Measurements from ENCODE around the gene PIGR. TPM values are rescaled to one million over a fixed set of nuclear protein-coding genes. Genes with fewer than 3 reads are reported as not detected.

The PIGR gene
- total RNA-seq, 1 donor from 2014 or later, result not detected

GRCh38 chr1:206900149-206900548 lies 46.1 kb downstream of the PIGR start:
- no peak overlapping the region for H3K4me3 Mint-ChIP-seq (ENCODE audit: unreplicated experiment)
- no peak overlapping the region for H3K27ac Mint-ChIP-seq (ENCODE audit: unreplicated experiment)
- peaks cover 5% of the 10 kb centered on the region for H3K4me1 Mint-ChIP-seq (ENCODE audit: unreplicated experiment)
- H3K27me3 Mint-ChIP-seq (ENCODE audit: unreplicated experiment), result no peaks in the 10 kb centered on the region
- no peaks in the 10 kb centered on the region for H3K36me3 Mint-ChIP-seq (ENCODE audit: unreplicated experiment)
- H3K9me3 Mint-ChIP-seq (ENCODE audit: unreplicated experiment), result no peaks in the 10 kb centered on the region
- DNase-seq (ENCODE audit: extremely low spot score, unreplicated experiment), result peak; percentile 76
- no peak for TF ChIP-seq CTCF (IDR thresholded peaks at IDR 0.05)

GRCh38 chr1:206899717-206900116 lies 46.5 kb downstream of the PIGR start:
- TF ChIP-seq CTCF (IDR thresholded peaks at IDR 0.05), result no peak
- H3K27ac Mint-ChIP-seq (ENCODE audit: unreplicated experiment), result no peak overlapping the region
- H3K9me3 Mint-ChIP-seq (ENCODE audit: unreplicated experiment), result no peaks in the 10 kb centered on the region
- peaks cover 5% of the 10 kb centered on the region for H3K4me1 Mint-ChIP-seq (ENCODE audit: unreplicated experiment)
- no peak overlapping the region for H3K4me3 Mint-ChIP-seq (ENCODE audit: unreplicated experiment)
- no peak for DNase-seq (ENCODE audit: extremely low spot score, unreplicated experiment)
- no peaks in the 10 kb centered on the region for H3K36me3 Mint-ChIP-seq (ENCODE audit: unreplicated experiment)
- no peaks in the 10 kb centered on the region for H3K27me3 Mint-ChIP-seq (ENCODE audit: unreplicated experiment)

- peaks cover 5% of the 10 kb centered on the region for H3K4me1 Mint-ChIP-seq (ENCODE audit: unreplicated experiment)
- H3K36me3 Mint-ChIP-seq (ENCODE audit: unreplicated experiment), result no peaks in the 10 kb centered on the region
- H3K27me3 Mint-ChIP-seq (ENCODE audit: unreplicated experiment), result no peaks in the 10 kb centered on the region
- H3K9me3 Mint-ChIP-seq (ENCODE audit: unreplicated experiment), result no peaks in the 10 kb centered on the region
- H3K27ac Mint-ChIP-seq (ENCODE audit: unreplicated experiment), result no peak overlapping the region
- no peak overlapping the region for H3K4me3 Mint-ChIP-seq (ENCODE audit: unreplicated experiment)
- peak; percentile 75 for DNase-seq (ENCODE audit: extremely low spot score, unreplicated experiment)
- TF ChIP-seq CTCF (IDR thresholded peaks at IDR 0.05), result no peak
Measured at GRCh38 chr1:206898915-206899431, 47.3 kb downstream of the PIGR start.

- Mint-ChIP-seq H3K27ac (ENCODE audit: unreplicated experiment) (no peak overlapping the region), H3K4me3 (ENCODE audit: unreplicated experiment) (no peak overlapping the region), H3K36me3 (ENCODE audit: unreplicated experiment) (no peaks in the 10 kb centered on the region), H3K27me3 (ENCODE audit: unreplicated experiment) (no peaks in the 10 kb centered on the region), H3K9me3 (ENCODE audit: unreplicated experiment) (no peaks in the 10 kb centered on the region), H3K4me1 (ENCODE audit: unreplicated experiment) (peaks cover 5% of the 10 kb centered on the region)
- DNase-seq (ENCODE audit: extremely low spot score, unreplicated experiment), result peak; percentile 59
- no peak for TF ChIP-seq CTCF (IDR thresholded peaks at IDR 0.05)
Measured at GRCh38 chr1:206898089-206898914, 48.0 kb downstream of the PIGR start.

GRCh38 chr1:206897175-206897574 lies 49.1 kb downstream of the PIGR start, which contains the start of gene IL24:
Gene IL24, plus strand, starts transcription at chr1:206897443. Its CDS starts 390 bp downstream, at chr1:206897833.
- H3K36me3 Mint-ChIP-seq (ENCODE audit: unreplicated experiment), result no peaks in the 10 kb centered on the region
- no peak for TF ChIP-seq CTCF (IDR thresholded peaks at IDR 0.05)
- peaks cover 5% of the 10 kb centered on the region for H3K4me1 Mint-ChIP-seq (ENCODE audit: unreplicated experiment)
- H3K27ac Mint-ChIP-seq (ENCODE audit: unreplicated experiment), result no peak within 1 kb of the TSS
- peak; percentile 46 for DNase-seq (ENCODE audit: extremely low spot score, unreplicated experiment)
- no peak within 1 kb of the TSS for H3K4me3 Mint-ChIP-seq (ENCODE audit: unreplicated experiment)
- H3K27me3 Mint-ChIP-seq (ENCODE audit: unreplicated experiment), result no peaks in the 10 kb centered on the region
- H3K9me3 Mint-ChIP-seq (ENCODE audit: unreplicated experiment), result no peaks in the 10 kb centered on the region

All from osteocyte (in vitro differentiated cells).